Measurements from ENCODE around the gene TEX19.

The TEX19 gene, protein sequence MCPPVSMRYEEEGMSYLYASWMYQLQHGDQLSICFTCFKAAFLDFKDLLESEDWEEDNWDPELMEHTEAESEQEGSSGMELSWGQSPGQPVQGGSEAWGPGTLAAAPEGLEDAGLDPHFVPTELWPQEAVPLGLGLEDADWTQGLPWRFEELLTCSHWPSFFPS

DNA sequence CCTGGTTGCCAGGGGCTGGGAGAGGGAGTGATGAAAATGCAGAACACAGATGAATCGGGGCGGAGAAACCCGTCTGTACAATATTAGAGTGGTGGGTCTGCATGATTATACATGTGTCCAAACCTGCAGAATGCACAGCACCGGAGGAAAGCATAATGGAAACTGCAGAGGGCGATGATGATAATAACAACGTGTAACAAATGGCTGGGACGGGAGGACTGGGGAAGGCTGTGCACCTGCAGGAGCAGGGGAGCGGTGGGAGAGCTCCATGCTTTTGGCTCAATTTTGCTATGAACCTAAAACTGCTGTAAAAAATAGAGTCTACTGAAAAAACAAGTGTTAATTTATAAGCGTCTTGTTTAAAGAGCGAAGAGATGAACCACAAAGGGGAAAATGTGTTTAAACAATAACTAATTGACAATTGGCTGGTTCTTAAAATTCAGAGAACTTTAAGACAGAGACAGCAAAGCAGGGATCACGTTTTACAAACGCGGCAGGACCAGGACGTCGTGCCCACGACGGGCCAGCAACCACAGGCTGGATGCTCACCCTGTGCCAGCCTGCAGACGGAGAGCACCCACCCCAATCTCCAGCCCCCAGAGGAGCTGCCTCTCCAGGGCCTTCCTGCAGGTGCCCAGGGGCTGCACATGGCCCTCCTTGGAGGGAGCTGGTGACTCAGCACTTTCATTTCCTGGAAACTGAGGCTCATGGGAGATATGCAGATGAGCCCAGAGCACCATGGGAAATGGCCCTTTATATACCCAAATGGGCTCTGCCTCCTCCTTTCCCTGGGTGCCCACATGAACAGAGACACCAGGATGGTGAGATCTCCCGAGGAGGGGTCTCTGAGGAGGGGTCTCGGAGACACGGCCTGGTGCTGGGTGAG, at the start of gene TEX19:
Gene TEX19, plus strand, starts transcription at position 783 of the 886 bp plus-strand sequence. CDS start 2,904 bp downstream, outside the sequence.
- DNase-seq: no peak

- DNase-seq: no peak
These were observed 49.1 kb upstream of the TEX19 start for GRCh38 chr17:82309656-82310570.

- no peak for DNase-seq
These were observed 48.2 kb upstream of the TEX19 start for GRCh38 chr17:82310877-82311276.

GRCh38 chr17:82311971-82312370, 47.1 kb upstream of the TEX19 start:
- DNase-seq: no peak

- DNase-seq: no peak
These were observed 45.6 kb upstream of the TEX19 start for GRCh38 chr17:82313195-82314011.

DNA sequence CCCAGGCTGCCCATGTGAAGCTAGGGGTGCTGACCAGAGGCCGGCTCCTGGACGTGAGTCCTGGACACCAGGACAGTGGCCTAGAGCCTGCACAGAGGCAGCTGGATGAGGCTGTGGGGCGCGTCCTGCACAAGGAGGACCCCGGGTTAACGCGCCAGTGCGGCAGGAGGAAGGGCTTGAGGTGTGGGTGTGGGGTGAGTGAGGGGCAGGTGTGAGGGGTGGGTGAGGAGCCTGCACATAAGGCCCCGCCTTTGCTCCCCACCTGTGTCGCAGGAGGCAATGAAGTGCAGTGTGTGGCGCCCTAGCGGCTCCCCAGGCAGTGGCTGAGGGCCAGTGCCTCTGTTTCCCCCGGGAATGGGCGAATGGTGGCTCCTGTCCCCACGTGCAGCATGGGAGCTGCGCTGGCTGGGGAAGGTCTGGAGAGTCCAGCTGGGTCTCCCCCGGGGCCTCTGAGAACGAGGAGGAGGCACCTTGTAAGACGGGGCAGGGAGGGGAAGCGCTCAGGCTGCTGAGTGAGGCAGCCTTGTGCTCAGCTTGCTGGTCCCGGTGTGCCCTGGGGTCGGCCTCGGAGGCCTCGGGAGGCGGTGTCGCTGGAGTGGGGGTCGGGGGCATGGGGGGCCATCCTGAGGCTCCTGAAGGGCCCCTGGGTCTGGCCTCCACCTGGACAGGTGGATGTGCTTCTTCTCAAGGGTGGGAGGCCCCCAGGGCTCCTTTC, 44.9 kb upstream of the TEX19 start:
- no peak for DNase-seq

GRCh38 chr17:82314727-82315605, 44.1 kb upstream of the TEX19 start:
- DNase-seq: no peak

- peak in 2 of 4 experiments; percentile 40 to 55 for DNase-seq
These were observed 43.2 kb upstream of the TEX19 start for GRCh38 chr17:82315703-82316358.

- DNase-seq: peak in 1 of 4 experiments; percentile 44
These were observed 42.2 kb upstream of the TEX19 start for GRCh38 chr17:82316651-82317393.

GRCh38 chr17:82317394-82318168, 41.5 kb upstream of the TEX19 start, which contains the start of gene CD7:
Gene CD7, minus strand, starts transcription at chr17:82317608. Its CDS starts 113 bp downstream, at chr17:82317495.
- peak in 2 of 4 experiments; percentile 37 to 70 for DNase-seq

DNA sequence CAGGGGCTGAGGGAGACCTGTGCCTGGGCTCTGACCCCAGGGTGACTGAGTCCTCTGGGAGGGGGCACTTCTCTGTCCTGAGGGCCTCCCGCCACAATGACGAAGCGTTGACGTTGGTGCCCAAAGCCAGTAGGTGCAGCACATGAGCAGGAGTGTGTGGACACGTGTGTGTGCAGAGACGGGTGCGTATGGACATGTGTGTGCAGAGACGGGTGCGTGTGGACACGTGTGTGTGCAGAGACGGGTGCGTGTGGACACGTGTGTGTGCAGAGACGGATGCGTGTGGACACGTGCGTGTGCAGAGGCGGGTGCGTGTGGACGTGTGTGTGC, 40.9 kb upstream of the TEX19 start:
- no peak for DNase-seq

DNA sequence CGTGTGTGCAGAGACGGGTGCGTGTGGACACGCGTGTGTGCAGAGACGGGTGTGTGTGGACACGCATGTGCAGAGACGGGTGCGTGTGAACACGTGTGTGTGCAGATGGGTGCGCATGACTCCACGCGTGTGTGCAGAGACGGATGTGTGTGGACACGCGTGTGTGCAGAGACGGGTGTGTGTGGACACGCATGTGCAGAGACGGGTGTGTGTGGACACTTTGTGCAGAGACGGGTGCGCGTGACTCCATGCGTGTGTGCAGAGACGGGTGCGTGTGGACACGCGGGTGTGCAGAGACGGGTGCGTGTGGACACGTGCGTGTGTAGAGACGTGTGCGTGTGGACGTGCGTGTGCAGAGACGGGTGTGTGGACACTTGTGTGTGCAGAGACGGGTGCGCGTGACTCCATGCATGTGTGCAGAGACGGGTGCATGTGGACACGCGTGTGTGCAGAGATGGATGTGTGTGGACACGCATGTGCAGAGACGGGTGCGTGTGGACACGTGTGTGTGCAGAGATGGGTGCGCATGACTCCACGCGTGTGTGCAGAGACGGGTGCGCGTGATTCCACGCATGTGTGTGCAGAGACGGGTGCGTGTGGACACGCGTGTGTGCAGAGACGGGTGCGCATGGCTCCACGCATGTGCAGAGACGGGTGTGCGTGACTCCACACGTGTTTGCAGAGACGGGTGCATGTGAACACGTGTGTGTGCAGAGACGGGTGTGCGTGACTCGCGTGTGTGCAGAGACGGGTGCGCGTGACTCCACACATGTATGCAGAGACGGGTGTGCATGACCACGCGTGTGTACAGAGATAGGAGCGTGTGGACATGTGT, 40.1 kb upstream of the TEX19 start:
- DNase-seq: no peak

- no peak for DNase-seq
These were observed 39.4 kb upstream of the TEX19 start for GRCh38 chr17:82319619-82320062.

DNA sequence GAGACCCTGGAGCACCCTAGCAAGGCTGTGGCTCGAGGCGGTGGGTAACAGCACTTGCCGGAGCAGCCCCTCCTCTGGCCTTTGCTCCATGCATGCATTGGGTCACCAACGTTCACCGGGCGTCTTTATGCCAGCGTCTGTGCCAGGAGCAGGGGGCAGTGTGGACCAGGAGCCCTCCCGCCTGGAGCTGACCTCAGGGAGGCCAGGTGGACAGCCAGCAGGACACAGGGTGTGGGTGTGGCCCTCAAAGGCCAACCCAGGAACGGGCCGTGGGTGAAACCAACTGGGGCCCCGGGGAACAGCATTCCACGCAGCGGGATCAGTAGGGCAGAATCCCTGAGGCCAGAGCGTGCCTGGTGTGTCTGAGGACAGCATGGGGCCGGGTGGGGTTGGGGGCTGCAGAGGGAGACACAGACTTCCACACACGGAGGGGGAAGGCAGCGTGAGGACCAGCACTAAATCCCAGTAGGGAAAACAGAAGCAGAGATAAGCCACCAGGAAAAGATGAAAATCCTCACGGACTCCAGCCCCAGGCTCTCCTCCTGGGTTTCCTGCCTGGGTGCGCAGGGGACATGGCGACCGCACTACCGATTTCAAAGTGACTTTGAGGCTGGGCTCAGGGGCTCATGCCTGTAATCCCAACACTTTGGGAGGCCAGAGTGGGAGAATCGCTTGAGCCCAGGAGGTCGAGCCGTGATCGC, 38.8 kb upstream of the TEX19 start:
- no peak for DNase-seq

DNA sequence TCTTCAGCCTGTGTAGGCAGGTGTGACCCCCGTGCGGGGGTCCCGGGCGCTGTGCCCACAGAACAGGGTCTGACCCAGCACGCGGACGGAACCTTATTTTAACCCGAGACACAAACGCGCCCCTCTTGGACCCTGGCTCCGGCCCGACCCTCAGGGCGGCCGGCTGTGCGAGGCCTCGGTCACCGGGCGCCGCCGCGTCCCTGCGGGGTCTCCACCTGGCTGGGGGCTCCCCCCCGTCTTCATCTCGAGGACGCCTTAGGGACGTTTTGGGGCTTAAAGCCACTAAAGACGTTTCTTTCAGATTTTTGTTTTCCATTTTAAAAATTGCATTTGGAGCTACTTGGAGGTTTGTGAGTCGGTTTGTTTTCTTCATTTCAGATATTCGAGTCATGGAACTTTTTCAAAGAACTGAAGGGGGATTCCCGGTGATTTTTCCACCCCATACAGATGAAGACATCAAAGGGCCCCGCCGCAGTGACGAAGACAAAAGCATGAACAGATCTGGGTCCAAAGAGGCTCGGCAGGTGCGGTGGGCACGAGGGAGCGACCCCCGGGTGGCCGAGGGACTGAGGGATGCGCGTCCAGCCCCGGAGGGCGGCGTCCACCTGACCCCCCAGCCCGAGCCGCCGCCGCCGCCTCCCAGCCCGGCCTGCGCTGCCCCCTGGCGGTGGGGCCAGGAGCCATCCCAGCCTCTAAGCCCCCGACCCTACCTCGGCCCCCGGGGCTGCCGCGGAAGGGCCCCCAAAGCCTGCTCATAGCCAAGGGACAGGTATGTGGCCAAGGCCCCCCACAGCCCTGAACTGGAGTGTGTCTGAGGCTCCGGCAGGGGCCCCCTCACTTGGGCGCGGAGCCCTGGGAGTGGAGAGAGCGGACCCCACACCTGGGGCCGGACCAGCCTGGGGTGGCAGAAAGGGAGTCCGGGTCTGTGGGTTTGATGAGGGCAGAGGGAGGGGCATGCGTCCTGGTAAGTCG, 37.8 kb upstream of the TEX19 start:
- peak; percentile 55 to 58 (median 57) for DNase-seq
